NOMO-1 treated with DMSO at 0.1 percent for 48 hours (cell line): Measurements from ENCODE around the gene AKR1D1.

Experiments
- DNase-seq: peaks from one replicate; lab custom pipeline; 2025; ENCODE audit not compliant: unreplicated experiment; lab: John Stamatoyannopoulos, UW

AKR1D1 gene

DNA sequence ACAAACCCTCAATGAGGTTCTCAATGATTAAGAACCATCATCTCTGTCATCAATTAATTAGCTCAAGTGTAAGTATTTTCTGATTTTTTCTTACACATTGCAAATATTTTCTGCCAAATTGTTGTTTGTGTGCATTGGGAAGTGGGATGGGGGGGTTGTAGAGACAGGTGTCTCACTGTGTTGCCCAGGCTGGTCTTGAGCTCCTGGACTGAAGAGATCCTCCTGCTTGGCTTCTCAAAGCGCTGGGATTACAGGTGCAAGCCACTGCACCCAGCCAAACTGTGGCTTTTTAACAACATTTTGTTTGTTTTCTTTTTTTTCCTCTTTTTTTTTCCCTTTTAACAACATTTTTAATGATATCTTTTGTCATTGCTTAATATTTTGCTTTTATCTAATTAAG is 87.5 kb downstream of the AKR1D1 start:
- DNase-seq = no peak

DNA sequence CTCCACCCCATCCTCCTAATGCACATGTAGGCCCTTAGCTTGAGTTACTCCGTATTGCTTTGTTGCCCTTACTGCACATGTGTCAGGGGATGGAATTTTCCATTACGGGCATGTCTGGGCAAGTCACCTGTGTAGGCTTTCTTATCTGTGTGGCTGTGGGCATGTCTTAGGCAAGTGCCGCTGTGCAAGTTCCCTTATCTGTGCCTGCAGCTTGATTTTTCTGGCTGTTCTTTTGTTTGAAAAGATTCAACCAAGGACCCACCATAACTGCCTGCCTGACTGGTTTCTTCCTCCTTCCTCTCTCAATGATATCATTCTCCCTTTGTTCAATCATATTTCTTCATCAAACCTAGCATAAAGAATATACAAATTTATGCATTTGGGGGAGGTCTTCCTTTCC is 88.5 kb downstream of the AKR1D1 start:
- DNase-seq = no peak

DNA sequence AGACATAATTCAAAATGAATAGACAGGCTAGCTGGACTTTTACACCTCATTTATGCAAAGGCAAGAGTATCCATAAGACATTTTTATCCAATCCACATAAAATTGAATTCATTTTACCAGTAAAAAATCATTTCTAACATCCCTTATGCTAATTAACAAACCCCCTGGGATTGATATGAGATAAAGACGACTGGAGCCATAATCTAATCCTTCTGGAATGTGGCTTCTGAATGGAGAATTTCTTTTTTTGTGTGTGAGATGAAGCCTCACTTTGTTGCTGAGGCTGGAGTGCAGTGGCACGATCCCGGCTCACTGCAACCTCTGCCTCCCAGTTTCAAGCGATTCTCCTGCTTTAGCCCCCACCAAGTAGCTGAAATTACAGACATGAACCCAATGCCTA is 90.4 kb downstream of the AKR1D1 start:
- no peak for DNase-seq

DNA sequence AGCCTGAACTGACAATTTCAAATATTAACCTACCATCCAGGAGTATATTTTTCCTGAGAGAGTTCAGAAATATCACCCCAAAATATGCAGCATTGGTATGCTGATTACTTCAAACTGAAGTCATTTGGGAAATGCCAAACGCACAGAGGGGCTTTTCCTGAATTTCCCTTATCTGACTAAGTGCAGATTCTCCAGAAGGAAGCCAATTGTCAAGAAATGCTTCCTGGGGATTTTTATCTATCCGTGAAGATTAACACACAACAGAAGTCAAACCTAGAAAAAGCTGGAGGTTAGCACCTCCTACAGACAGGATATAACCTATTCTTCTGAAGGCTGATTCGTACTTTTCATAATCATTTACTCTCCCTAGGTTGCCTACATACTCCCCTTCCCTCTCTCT is 91.0 kb downstream of the AKR1D1 start:
- DNase-seq = no peak

DNA sequence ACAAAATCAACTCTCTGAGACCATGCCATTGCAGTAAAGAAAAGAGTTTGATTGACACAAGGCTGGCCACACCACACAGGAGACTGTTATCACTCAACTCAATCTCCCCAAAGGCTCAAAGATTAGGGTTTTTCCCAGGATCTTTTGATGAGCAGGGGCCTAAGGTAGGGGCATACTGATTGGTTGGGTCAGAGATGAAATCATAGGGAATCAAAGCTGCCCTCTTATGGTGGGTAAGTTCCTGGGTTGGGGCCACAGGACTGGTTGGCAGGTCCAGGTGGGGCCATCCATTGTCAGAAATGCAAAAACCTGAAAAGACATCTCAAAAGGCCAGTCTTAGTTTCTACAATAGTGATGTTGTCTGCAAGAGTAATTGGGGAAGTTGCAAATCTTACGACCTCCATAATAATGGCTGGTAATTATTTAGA is 91.6 kb downstream of the AKR1D1 start:
- DNase-seq = no peak
